Nephron (organoid): Measurements from ENCODE around the gene PACRG.

Experiments used
- H3K27ac Mint-ChIP-seq, 3 experiments: 2 replicates each; pipeline ENCODE4 v1.8.0; 2020; ENCODE audit warnings: mixed read lengths in 3 of 3, mild to moderate bottlenecking in 2 of 3, moderate library complexity in 1 of 3
- H3K27me3 Mint-ChIP-seq: 2 replicates; pipeline ENCODE4 v1.8.0; 2021; ENCODE audit warnings: low read depth, mild to moderate bottlenecking, moderate library complexity, mixed read lengths
- H3K36me3 Mint-ChIP-seq: 2 replicates; pipeline ENCODE4 v1.8.0; 2020; ENCODE audit warnings: low read depth, mixed read lengths
- H3K4me1 Mint-ChIP-seq: 2 replicates; pipeline ENCODE4 v1.8.0; 2020; ENCODE audit warnings: mixed read lengths
- H3K4me3 Mint-ChIP-seq, 3 experiments: 2 replicates each; pipeline ENCODE4 v1.8.0; 2020; ENCODE audit warnings: mild to moderate bottlenecking in 3 of 3, mixed read lengths in 3 of 3, moderate library complexity in 2 of 3
- H3K9me3 Mint-ChIP-seq: 2 replicates; pipeline ENCODE4 v1.8.0; 2020; ENCODE audit warnings: mixed read lengths
- CTCF ChIP-seq, 3 experiments: fragments of 200-600 bp; sonication (generic); IDR thresholded peaks; one replicate each; pipeline ENCODE4 v1.5.0; 2021; ENCODE audit warnings: antibody characterized with exemption in 3 of 3; ENCODE audit not compliant: unreplicated experiment in 3 of 3

Gene PACRG

DNA sequence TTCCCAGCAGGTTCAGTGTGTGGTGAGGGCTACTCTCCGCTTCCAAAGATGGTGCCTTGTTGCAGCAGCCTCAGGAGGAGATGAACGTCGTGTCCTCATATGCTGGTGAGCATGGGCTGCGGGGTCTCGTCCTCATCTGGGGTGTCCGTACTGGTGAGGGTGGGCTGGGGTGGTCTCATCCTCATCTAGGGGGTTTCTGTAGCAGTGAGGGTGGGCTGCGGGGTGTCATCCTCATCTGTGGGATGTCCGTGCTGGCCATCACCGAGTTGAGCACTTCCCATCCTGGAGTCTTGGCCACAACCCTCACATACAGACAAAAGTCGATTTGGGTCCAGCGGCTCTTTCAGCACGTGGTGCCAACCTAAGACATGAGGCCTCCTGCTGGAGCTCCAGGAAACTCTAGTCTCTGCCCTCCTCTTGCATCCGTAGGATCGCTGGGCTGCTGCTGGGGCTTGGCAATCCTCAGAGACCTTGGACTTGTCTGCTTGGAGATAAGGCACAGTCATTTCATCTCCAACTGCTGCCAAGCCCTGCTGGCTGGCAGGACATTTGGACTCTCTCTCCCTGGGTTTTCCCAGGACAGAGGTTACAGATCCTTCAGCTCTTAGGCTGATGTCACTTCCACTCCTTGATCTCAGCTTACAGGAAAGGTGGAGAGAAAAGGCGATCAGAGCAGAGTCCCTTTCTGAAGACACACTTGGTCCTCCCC lies 160.4 kb downstream of the PACRG start:
- Mint-ChIP-seq H3K9me3 (no peaks in the 10 kb centered on the region), H3K4me1 (no peaks in the 10 kb centered on the region), H3K4me3 (no peak overlapping the region), H3K27me3 (no peaks in the 10 kb centered on the region), H3K36me3 (no peaks in the 10 kb centered on the region), H3K27ac (no peak overlapping the region)
- no peak for TF ChIP-seq CTCF (IDR thresholded peaks at IDR 0.05; ENCODE audit: unreplicated experiment in 3 of 3)

GRCh38 chr6:162889303-162889702 lies 161.5 kb downstream of the PACRG start:
- H3K27ac Mint-ChIP-seq: no peak overlapping the region
- TF ChIP-seq CTCF (IDR thresholded peaks at IDR 0.05; ENCODE audit: unreplicated experiment in 3 of 3): no peak
- no peaks in the 10 kb centered on the region for H3K9me3 Mint-ChIP-seq
- H3K4me1 Mint-ChIP-seq: no peaks in the 10 kb centered on the region
- H3K27me3 Mint-ChIP-seq: no peaks in the 10 kb centered on the region
- H3K36me3 Mint-ChIP-seq: no peaks in the 10 kb centered on the region
- no peak overlapping the region for H3K4me3 Mint-ChIP-seq

- Mint-ChIP-seq H3K36me3 (no peaks in the 10 kb centered on the region), H3K4me3 (no peak overlapping the region), H3K27ac (no peak overlapping the region), H3K9me3 (no peaks in the 10 kb centered on the region), H3K4me1 (no peaks in the 10 kb centered on the region), H3K27me3 (peaks cover 3% of the 10 kb centered on the region)
- TF ChIP-seq CTCF (IDR thresholded peaks at IDR 0.05; ENCODE audit: unreplicated experiment in 3 of 3): no peak
Measured at GRCh38 chr6:162898011-162898410, 170.2 kb downstream of the PACRG start.

DNA sequence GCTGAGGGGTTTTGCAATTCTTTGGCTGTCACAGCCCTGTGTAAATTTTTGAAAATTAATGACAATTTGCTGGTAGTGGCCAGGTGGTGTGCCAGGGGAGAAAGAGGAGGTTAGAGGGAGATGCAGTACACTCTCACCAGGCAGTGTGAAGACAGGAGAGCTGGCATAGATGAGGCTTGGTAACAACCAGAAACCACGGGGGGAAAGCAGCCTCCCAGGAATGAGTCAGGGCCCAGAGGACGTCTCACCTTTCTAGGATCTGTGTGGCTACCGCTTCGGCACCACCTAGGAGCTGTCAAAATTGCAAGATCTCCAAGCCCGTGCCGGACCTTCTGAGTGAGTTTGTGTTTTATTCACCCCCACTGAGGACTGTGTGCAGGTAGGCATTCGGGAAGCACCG lies 171.4 kb downstream of the PACRG start:
- H3K9me3 Mint-ChIP-seq: no peaks in the 10 kb centered on the region
- H3K36me3 Mint-ChIP-seq: no peaks in the 10 kb centered on the region
- H3K4me1 Mint-ChIP-seq: no peaks in the 10 kb centered on the region
- TF ChIP-seq CTCF (IDR thresholded peaks at IDR 0.05; ENCODE audit: unreplicated experiment in 3 of 3): no peak
- peak overlapping the region in 1 of 3 experiments; percentile 7 for H3K27ac Mint-ChIP-seq
- peaks cover 3% of the 10 kb centered on the region for H3K27me3 Mint-ChIP-seq
- no peak overlapping the region for H3K4me3 Mint-ChIP-seq

DNA sequence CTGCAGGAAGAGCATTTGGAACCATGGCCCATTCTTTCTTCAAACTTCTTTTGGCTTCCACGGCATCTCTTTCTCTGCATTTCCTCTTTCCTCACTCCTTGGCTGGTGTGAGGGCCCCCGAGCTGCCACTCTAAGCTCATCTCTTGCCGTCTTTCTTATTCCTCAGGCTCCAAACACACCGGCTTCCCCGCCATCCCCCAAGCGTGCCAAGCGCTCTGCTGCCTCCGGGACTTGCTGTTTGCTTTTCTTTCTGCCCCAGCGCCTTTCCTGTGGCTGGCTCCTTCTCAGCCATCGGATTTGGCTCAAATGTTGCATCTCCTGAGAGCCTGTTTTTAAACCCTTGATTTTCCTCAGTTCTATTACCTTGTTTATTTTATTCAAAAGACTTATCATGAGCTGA lies 172.7 kb downstream of the PACRG start:
- Mint-ChIP-seq H3K9me3 (no peaks in the 10 kb centered on the region), H3K4me3 (no peak overlapping the region), H3K27me3 (peaks cover 3% of the 10 kb centered on the region)

More for the DNA sequence above, 172.7 kb downstream of the PACRG start:
- no peaks in the 10 kb centered on the region for H3K4me1 Mint-ChIP-seq
- no peak for TF ChIP-seq CTCF (IDR thresholded peaks at IDR 0.05; ENCODE audit: unreplicated experiment in 3 of 3)
- no peak overlapping the region for H3K27ac Mint-ChIP-seq
- H3K36me3 Mint-ChIP-seq: no peaks in the 10 kb centered on the region
